NCI-H82 (cell line): ENCODE results near the gene RALGDS.
A peak's percentile ranks its signal among the peaks of the same experiment; 100 is the strongest.
"Not testable (repeated sequence)": the region's sequence is repeated elsewhere in the genome, so short reads cannot be mapped to it uniquely, and the experiment has no call there.

Experiments used
- DNase-seq: peaks from one replicate; lab custom pipeline; 2025; lab: John Stamatoyannopoulos, UW

Gene RALGDS

DNA sequence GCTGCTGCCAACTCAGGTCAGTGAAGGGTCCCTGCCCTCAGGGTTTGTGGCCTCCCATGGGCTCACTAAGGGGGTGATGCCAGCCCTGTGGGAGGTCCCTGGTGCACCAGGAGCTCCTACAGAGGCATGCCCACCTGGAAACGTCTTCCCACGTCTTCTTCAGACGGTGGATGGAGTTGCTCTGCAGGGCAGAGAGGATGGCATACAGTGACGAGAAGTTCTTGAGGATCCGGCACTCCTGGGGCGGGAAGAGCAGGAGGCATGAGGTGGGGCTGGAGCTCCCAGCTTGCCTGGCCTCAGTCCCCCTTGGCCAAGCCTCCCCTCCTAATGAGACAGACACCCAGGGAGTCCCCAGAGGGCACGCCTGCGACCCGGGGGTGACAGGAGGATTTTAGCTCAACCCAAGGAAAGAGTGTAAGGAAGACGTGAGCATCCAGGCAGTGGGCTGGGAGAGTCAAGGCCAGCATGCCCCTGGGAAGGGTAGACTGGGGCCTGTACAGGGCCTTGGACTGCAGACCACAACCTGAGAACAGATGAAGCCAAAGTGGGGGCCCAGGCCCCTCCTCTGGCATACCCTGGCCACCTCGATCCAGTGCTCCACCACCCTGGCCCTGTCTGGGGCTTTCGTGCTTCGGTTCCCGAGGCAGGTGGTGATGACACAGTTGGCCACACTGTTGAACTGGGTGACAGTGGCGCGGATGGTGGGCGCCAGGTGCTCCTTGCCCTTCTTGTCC, 14.4 kb downstream of the RALGDS start:
- DNase-seq, result no peak

DNA sequence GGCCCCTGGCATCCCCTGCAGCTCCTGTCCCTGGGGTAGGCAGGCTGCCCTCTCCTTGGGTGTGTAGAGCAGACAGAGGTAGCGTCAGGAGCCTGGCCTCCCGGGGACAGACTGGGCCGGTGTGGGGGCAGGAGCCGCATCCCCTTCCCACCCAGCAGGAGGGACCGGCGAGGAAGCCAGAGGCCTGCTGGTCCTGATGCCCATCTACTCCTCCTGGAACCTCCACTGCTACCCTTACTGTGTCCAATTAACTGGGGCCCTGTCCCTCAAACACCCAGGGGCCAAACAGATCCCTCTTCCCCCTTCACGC, 15.6 kb downstream of the RALGDS start:
- no peak for DNase-seq

DNA sequence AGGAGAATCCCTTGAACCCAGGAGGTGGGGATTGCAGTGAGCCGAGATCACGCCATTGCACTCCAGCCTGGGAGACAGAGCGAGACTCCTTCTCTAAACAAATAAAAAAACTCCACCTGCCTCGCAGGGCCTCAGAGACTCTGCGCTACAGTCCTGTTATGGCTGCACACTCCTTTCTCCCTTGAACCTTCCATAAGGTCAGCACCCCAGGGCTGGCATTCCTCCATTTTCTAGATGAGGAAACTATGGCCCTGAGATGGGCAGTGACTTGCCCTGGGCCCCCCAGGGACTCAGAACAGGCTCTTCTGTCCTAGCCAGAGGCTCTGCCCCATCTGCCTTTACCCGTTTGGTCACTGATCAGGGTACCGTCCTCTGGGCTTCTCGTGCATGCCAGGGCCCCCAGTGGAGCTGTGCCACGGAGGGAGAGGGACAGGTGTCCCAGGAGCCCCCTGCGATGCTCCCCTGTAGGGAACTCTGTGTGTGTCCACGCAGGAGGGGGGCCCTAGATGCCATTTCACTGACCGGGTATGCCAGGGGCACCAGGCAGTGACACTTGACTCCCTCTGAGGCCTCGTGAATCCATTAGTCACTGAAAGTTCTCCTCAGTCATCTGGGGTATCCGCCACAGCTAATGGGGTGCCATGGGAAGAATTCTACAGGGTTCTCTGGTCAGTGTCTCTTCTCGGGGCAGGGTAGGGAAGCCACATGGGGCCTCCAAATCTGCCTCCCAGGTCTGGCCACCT, 16.2 kb downstream of the RALGDS start:
- no peak for DNase-seq

DNA sequence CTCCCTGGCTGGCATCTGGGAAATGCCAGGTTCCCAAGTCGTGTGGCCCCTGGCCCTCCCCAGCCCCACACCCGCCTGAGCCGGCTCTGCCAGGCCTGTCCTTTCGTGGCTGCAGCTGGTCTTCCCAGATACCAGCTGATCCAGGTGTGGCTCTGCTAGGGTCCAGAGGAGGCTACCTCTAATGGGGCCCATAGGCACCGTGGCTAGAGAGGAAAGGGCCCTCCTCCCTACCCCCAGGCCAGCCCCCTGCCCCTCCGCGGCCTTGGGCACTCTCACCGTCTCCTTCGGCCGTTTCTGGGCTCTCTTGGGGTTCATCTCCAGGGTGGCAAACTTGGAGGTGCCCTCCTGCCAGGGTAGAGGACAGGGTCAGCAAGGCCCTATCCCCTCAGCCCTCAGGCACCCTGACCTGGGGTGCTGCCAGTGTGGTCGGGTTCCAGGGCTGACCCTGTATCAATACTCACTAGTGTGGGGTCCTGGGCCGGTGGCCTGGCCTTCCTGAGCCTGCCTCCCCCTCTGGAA, 17.0 kb downstream of the RALGDS start:
- no peak for DNase-seq

DNA sequence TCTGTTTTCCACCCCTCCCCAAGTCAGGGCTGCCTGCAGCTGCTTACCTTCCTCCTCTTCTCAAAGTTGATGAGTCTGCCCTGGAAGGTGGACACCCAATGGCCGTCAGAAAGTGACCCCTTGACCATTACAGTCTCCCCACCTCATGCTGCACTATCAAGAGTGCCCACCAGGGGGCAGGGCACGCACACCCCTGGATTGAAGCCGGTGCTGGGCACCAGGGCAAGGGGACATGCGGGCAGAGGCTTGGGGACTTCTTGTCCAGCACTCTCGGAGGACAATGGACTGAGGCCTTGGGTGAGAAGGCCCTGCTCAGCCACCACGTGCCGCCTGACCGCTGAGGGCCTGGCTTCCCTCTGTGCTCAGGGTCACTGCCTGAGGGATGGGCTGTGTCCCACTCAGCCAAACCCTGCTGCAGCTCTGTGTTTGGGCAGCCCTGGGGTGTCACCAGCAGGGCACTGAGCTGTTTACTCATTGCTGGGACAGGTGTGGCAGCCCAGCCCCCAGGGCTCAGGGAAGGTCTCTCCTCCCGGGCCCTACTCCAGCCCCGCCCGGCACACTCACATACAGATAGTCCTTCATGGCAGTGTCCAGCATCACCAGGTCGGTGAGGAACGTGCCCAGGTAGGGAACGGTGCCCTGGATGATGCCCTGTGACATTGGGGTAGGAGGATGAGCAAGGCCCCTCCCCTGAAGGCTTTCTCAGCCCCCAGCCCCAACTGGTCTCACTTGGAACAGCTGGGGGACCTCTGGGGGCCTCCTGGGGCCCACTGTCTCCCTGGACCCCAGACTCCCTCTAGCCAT, 17.7 kb downstream of the RALGDS start:
- peak; percentile 29 for DNase-seq

DNA sequence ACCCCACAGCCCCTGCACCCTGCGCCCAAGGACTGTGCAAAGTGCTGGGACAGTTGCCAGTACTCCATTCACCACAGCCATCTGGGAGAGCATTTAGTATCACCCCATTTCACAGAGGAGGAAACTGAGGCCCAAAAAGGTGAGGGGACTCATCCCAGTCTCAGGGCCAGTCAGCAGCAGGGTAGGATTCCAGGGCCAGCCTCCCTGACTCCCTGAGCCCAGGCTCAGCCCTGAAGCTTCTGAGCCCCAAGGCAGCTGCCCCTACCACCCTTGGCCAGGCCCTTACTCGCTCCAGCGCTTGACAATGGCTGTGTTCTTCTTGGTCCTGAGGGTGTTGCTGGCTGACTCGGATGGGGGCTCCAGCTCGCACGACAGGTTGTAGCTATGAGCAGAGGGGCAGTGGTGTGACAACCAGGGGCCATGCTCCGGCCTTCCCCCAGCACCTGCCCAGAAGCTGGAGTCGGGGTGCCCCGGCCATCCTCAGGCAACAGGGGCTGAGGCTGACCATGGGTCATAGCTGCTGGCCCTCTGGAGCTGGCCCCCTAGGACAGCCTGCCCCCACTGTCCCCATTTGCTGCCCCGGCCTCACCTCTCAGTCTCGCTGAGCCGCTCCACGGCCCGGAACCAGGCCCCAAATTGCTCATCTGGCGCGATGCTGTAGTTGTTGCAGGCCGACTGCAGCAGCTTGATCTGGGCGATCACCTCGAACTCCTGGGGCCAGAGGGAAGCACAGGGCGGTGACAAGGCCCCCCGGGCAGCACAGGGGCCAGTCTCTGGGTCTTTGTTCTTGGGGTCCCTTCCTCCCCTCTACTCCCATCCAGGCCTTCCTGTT, 18.6 kb downstream of the RALGDS start:
- no peak for DNase-seq

DNA sequence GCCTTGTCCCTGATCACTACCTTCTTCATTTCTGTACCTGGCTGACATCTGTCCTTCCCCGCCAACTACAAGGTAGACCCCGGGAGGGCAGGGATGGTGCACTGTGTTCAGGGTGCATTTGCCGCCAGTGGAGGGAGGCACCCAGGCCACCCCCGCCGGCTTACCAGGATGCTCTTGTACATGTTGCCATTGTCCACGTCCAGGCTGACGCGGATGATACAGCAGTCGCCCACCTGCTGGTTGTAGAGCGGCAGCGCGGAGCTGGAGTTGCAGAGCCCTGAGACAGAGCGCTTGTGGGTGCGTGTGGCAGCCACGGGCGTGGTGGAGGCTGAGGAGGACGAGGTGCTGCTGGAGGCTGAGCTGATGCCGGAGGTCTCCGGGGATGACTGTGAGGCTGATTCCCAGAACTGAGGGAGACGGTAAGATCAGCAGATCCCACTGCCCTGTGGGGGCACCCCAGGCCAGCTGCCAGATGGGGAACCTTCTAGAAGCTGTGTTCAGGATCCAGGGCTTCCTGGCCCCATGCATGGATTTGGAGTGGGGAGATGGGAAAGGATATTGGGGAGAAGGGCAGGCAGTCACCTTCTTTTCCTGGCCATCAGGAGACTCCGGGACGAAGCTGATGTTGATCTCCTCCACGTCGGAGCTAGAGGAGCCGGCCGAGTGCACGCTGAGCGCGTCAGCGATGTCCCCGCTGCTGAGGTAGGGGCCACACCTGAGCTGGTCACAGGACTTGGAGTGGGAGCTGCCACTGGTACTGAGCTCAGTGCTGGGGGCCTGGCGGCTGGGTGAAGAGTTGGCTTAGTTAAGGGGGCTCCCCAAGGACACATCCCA, 19.5 kb downstream of the RALGDS start:
- DNase-seq, result no peak

DNA sequence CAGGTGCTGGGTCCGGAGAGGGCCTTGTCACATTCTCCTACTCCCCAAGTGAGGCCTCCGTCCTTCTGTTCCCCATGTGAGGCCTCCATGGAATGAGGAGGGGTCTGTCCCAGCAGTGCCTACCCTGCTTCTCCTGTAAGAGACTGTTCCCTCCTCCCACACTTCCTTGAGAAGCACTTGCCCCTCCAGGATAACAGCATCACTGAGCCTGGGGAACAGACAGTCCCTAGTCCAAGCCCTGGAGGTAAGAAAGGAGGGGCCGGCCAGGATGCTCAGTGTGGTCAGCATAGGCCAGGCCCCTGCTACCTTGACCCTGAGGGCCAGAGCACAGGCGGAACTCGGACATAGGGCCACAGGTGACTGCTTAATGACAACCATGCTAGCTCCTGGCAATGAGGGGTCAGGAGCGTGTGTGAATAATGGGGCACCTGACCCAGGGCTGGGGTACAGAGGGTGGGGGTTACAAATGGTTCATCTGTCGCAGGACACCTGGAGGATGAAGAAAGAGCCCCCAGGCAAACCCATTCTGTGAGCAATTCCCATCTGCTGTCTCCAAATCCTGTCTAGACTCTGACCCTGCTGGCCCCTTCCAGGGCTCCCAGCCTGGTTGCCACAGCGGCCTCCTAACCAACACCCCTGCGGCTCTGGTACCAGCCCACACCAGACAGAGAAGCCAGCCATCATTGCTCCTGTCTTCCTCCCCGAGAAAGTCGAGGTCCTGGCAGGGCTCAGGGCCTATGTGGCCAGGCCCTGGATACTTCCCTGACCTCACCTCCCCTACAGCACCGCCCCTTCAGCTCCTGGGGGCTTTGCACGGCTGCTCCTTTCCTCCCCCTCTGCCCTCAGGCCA, 20.3 kb downstream of the RALGDS start:
- DNase-seq, result no peak

DNA sequence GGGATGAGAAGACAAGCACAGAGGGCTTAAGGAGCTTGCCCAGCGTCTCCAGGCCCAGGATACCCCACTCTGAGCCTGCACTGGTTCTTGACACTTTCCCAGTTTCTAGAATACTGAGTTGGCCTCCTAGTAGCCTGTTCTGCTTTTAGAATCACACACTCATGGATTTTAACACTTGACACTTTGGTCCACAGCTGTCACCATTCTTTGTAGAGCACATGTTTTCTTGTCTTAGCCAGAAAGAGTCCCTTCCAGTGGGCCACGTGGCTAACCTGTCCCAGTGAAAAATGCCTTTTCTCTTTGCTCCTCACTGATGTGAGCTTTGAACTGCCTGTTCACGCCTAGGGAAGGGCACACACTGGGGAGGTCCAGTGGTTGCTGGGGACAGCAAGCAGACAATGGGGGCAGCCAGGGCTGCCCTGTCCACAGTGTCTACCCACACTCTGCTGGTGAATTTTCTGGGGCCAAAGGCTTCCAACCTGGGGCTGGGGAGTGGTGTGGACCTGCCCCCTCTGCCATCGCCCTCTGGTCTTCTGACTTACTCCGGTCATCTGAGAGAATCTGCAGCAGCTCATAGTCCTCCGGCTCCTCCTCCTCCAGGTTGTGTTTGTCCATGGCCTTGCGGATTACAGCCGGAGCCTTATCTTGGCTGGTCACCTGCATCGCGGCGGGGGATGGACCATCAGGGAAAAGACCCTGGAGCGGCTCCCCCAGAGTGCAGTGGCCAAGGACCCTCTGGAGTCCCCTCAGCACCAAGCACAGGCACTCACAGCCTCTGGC, 21.1 kb downstream of the RALGDS start:
- no peak for DNase-seq

DNA sequence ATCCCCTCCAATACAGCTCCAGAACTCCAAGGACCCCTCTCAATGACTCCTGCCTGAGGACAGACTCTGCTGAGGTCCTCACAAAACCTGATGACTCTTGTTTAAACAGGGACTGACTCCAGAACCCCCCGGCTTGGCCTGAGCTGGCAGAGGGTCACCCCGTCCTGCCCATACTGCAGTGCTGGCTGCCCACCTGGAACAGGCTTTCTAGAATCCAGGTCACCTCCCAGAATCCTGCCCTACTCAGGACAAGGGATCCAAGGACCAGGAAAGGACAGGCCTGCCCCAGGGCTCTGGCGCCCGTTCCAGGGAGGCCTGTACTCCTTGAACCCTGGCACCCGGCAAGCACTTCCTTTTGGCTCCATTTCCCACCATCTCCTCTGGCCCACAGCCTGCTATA, 22.2 kb downstream of the RALGDS start:
- no peak for DNase-seq

DNA sequence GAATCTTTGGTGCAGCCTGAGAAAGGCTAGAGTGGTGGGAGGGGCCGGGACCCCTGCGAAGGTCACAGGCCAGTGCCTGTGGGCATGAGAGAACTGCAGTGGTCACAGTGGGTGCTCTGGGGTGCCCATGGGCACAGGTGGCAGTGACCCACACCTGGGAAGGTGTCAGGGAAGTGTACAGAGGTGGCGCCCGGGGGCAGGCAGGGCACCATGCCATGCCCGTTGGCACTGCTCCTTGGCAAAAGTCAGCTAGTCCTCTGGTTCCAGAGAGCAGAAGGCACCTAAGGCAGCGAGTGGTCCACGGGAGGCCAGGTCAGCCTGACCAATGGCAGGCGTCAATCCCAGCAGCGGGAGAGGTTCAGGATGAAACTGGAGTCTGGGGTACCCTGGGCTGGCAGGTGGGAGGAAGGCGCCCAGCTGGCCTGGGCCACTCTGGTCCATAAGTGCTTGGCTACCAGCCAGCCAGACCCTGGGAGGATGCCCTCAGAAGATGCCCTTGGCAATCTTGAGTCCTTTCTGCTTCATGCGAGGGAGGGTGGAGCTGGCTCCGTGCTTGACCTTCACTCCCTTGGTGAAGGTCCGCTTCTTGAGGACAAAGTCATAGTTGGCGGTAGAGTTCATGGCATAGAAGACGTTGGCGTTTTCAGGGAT, 22.8 kb downstream of the RALGDS start:
- no peak for DNase-seq

DNA sequence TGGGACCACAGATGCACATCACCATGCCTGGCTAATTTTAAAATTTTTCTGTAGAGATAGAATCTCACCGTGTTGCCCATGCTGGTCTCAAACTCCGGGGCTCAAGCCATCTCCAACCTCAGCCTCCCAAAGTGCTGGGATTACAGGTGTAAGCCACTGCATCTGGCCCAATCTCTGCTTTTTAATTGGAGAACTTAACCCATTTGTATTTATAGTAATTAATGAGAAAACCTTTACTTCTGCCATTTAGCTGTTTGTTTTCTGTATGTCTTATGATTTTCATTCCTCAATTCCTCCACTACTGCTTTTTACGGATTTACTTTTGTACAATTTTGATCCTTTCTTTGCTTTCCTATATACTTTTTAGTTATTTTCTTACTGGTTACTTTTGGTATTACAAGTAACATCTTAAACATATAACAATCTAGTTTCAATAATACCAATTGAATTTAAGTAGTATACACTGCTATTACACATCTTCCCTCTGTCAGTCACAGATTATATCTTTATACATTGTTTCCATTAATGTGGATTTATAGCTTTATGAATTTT, 26.1 kb downstream of the RALGDS start:
- DNase-seq, result no peak

DNA sequence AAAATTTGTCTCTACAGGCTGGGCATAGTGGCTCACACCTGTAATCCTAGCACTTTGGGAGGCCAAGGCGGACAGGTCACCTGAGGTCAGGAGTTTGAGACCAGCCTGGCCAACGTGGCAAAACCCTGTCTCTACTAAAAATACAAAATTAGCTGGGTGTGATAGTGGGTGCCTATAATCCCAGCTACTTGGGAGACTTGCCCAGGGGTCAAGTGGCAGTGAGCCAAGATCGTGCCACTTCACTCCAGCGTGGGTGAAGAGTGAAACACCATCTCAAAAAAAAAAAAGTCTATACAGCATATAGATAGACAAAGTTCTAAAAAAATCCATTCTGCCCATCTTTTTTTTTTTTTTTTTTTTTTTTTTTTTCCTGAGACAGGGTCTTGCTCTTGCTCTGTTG, 26.7 kb downstream of the RALGDS start:
- not testable (repeated sequence) for DNase-seq

DNA sequence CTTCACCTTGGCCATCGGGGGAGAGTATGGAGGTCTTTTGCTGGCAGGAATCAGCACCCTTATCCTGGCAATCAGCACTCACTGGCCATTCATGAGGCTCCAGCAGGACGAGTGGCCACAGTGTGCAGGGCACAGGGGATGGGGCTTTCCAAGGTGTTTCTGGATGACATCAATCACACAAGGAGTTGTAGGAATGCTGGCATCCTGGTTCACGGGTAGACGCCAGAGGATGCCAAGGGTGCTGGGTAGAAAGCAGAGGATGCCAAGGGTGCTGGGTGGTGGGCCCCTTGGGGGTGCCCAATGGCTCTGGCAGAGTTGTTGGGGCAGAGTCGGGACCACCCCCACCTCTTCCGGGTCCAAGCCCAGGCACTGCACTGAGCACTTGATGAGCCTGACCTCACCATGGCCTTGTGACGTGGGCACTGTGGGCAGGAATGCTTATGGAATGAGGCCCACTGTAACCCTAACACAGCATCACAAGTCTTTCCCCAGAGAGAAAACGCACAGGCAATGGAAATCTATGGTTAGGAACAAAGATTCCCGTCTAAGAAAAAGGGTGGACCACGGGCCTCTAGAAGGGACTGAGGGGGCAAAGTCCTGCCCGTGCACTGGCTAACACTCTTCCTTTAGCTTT, 30.2 kb downstream of the RALGDS start:
- DNase-seq, result no peak

DNA sequence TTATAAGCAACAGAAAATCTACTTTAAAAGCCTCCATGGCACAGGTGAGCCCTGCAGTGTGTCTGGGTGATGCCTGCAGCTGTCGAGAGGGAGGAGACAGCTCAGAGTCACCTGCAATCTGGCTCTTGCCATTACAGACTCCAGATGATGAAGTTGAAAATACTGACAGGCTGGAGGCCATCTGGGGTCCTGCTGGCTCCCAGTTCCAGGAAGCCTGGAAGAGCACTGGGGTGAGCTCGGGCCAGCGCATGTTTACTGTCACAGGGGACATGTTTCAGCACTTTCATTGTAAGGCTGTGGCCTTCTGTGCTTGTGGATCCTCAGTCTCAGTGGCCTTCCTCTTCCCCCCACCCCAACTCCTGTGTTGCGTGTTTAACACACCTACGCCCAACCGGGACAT, 30.9 kb downstream of the RALGDS start:
- DNase-seq, result peak; percentile 76

DNA sequence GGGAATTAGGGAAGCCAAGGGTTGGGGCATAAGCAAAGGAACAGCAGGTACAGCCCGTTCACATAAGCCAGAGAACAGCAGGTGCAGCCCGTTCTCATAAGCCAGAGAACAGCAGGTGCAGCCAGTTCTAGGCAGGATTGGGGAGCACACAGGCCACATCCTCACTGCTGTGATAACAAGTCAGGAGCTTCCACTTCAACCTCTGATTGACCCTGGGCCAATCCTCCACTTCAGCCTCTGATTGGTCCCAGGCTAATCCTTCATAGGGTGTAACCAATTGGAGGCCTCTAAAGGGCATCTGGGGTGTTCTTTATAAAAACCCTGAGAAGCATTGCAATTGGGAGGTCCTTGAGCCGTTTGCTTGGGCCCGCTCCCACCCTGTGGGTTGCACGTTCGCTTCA, 31.8 kb downstream of the RALGDS start:
- peak; percentile 73 for DNase-seq

DNA sequence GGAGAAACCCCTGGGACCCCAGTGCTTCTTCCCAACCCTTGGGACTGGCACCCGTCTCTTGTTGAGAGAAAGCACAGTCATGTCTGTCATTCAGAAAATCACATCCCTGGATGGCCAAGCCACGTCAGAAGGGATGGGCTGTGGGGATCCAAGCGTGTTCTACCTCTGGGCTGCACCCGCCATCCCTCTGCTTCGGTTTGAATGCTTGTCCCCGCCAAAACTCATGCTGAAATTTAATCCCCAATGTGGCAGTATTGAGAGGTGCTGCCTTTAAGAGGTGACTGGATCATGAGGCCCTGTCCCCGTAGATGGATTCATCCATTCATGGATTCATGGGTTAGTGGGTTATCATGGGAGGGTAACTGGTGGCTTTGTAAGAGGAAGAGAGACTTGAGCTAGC, 32.3 kb downstream of the RALGDS start:
- no peak for DNase-seq
